Measurements from ENCODE around the gene CPLANE1.
"Not testable (repeated sequence)": the region's sequence is repeated elsewhere in the genome, so short reads cannot be mapped to it uniquely, and the experiment has no call there.

Gene CPLANE1

GRCh38 chr5:37234288-37234687, 14.9 kb downstream of the CPLANE1 start:
- DNase-seq (ENCODE audit: low read depth in 1 of 2, low spot score in 1 of 2): no peak
- in situ Hi-C loops (cut with HindIII; ENCODE audit: low pct_unique_long_range_greater_than_20kb, low sequenced_read_pairs): no loop called here
- TF ChIP-seq JUND (IDR thresholded peaks at IDR 0.05; ENCODE audit: low read depth): no peak

GRCh38 chr5:37226377-37226776, 22.8 kb downstream of the CPLANE1 start:
- in situ Hi-C loops (cut with HindIII; ENCODE audit: low pct_unique_long_range_greater_than_20kb, low sequenced_read_pairs): no loop called here
- no peak for DNase-seq (ENCODE audit: low read depth in 1 of 2, low spot score in 1 of 2)
- TF ChIP-seq JUND (IDR thresholded peaks at IDR 0.05; ENCODE audit: low read depth): no peak

- TF ChIP-seq JUND (IDR thresholded peaks at IDR 0.05; ENCODE audit: low read depth): no peak
- DNase-seq (ENCODE audit: low read depth in 1 of 2, low spot score in 1 of 2): no peak
- in situ Hi-C loops (cut with HindIII; ENCODE audit: low pct_unique_long_range_greater_than_20kb, low sequenced_read_pairs): no loop called here
Observed at GRCh38 chr5:37222181-37222580, 27.0 kb downstream of the CPLANE1 start.

GRCh38 chr5:37220426-37220825, 28.8 kb downstream of the CPLANE1 start:
- in situ Hi-C loops (cut with HindIII; ENCODE audit: low pct_unique_long_range_greater_than_20kb, low sequenced_read_pairs): not testable (repeated sequence)

GRCh38 chr5:37219384-37219783, 29.8 kb downstream of the CPLANE1 start:
- in situ Hi-C loops (cut with HindIII; ENCODE audit: low pct_unique_long_range_greater_than_20kb, low sequenced_read_pairs); DNase-seq (ENCODE audit: low read depth in 1 of 2, low spot score in 1 of 2): not testable (repeated sequence)

More at GRCh38 chr5:37220426-37220825, 28.8 kb downstream of the CPLANE1 start:
- DNase-seq (ENCODE audit: low read depth in 1 of 2, low spot score in 1 of 2): not testable (repeated sequence)

GRCh38 chr5:37217976-37218375, 31.2 kb downstream of the CPLANE1 start:
- in situ Hi-C loops (cut with HindIII; ENCODE audit: low pct_unique_long_range_greater_than_20kb, low sequenced_read_pairs): no loop called here

GRCh38 chr5:37214550-37214949, 34.6 kb downstream of the CPLANE1 start:
- in situ Hi-C loops (cut with HindIII; ENCODE audit: low pct_unique_long_range_greater_than_20kb, low sequenced_read_pairs): no loop called here
- no peak for TF ChIP-seq JUND (IDR thresholded peaks at IDR 0.05; ENCODE audit: low read depth)
- DNase-seq (ENCODE audit: low read depth in 1 of 2, low spot score in 1 of 2): no peak

More at GRCh38 chr5:37217976-37218375, 31.2 kb downstream of the CPLANE1 start:
- no peak for TF ChIP-seq JUND (IDR thresholded peaks at IDR 0.05; ENCODE audit: low read depth)
- DNase-seq (ENCODE audit: low read depth in 1 of 2, low spot score in 1 of 2): no peak

GRCh38 chr5:37212096-37212495, 37.1 kb downstream of the CPLANE1 start:
- in situ Hi-C loops (cut with HindIII; ENCODE audit: low pct_unique_long_range_greater_than_20kb, low sequenced_read_pairs): no loop called here
- TF ChIP-seq JUND (IDR thresholded peaks at IDR 0.05; ENCODE audit: low read depth): no peak
- no peak for DNase-seq (ENCODE audit: low read depth in 1 of 2, low spot score in 1 of 2)

GRCh38 chr5:37211661-37212060, 37.5 kb downstream of the CPLANE1 start:
- TF ChIP-seq JUND (IDR thresholded peaks at IDR 0.05; ENCODE audit: low read depth): no peak
- no peak for DNase-seq (ENCODE audit: low read depth in 1 of 2, low spot score in 1 of 2)
- in situ Hi-C loops (cut with HindIII; ENCODE audit: low pct_unique_long_range_greater_than_20kb, low sequenced_read_pairs): no loop called here

- TF ChIP-seq JUND (IDR thresholded peaks at IDR 0.05; ENCODE audit: low read depth): no peak
- in situ Hi-C loops (cut with HindIII; ENCODE audit: low pct_unique_long_range_greater_than_20kb, low sequenced_read_pairs): no loop called here
- no peak for DNase-seq (ENCODE audit: low read depth in 1 of 2, low spot score in 1 of 2)
Observed at GRCh38 chr5:37208883-37209797, 40.0 kb downstream of the CPLANE1 start.

GRCh38 chr5:37207802-37208201, 41.4 kb downstream of the CPLANE1 start:
- in situ Hi-C loops (cut with HindIII; ENCODE audit: low pct_unique_long_range_greater_than_20kb, low sequenced_read_pairs): no loop called here
- no peak for DNase-seq (ENCODE audit: low read depth in 1 of 2, low spot score in 1 of 2)
- no peak for TF ChIP-seq JUND (IDR thresholded peaks at IDR 0.05; ENCODE audit: low read depth)

- in situ Hi-C loops (cut with HindIII; ENCODE audit: low pct_unique_long_range_greater_than_20kb, low sequenced_read_pairs): no loop called here
- no peak for TF ChIP-seq JUND (IDR thresholded peaks at IDR 0.05; ENCODE audit: low read depth)
- no peak for DNase-seq (ENCODE audit: low read depth in 1 of 2, low spot score in 1 of 2)
Observed at GRCh38 chr5:37206736-37207135, 42.4 kb downstream of the CPLANE1 start.

- DNase-seq (ENCODE audit: low read depth in 1 of 2, low spot score in 1 of 2): no peak
- in situ Hi-C loops (cut with HindIII; ENCODE audit: low pct_unique_long_range_greater_than_20kb, low sequenced_read_pairs): no loop called here
- no peak for TF ChIP-seq JUND (IDR thresholded peaks at IDR 0.05; ENCODE audit: low read depth)
Observed at GRCh38 chr5:37198842-37199241, 50.3 kb downstream of the CPLANE1 start.

GRCh38 chr5:37198061-37198460, 51.1 kb downstream of the CPLANE1 start:
- no peak for TF ChIP-seq JUND (IDR thresholded peaks at IDR 0.05; ENCODE audit: low read depth)
- in situ Hi-C loops (cut with HindIII; ENCODE audit: low pct_unique_long_range_greater_than_20kb, low sequenced_read_pairs): no loop called here
- no peak for DNase-seq (ENCODE audit: low read depth in 1 of 2, low spot score in 1 of 2)

Data from T47D (cell line).